Measurements from ENCODE around the gene TAS2R30. TPM values are rescaled to one million over a fixed set of nuclear protein-coding genes. Genes with fewer than 3 reads are reported as not detected.

The TAS2R30 gene
- total RNA-seq, 2 donors from 2014 or later, result 1.4 to 2.0 TPM

DNA sequence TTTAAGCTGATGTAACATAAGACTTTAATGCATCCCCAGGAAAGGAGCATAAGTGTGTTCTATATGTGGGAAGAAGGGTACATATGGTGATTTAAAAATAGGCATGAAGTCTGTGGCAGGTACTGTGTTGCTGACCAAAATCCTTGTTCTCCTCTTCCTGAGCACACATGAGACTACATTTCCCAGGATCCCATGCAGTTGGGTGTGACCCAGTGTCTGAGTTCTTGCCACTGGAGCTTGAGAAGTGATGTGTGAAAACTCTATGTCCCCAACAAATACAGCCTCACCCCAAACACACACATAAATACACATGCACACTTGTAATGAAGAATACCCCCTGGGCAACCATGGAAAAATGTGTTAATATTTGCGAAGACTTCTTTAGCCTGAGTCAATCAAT is 28.1 kb upstream of the TAS2R30 start:
- Histone ChIP-seq H3K9me3 (no peaks in the 10 kb centered on the region), H3K27ac (no peak overlapping the region), H3K36me3 (no peaks in the 10 kb centered on the region), H3K27me3 (no peaks in the 10 kb centered on the region), H3K9ac (ENCODE audit: low read depth in 2 of 2, low read length in 2 of 2) (no peak overlapping the region), H3K4me3 (no peak overlapping the region), H3K4me1 (no peaks in the 10 kb centered on the region)
- intact Hi-C loops (cut with DNase I), result no loop called here
- no peak for TF ChIP-seq CTCF (IDR thresholded peaks at IDR 0.05)
- DNase-seq, result no peak

- no peaks in the 10 kb centered on the region for H3K27me3 ChIP-seq
- intact Hi-C loops (cut with DNase I), result no loop called here
Measured at GRCh38 chr12:11158885-11159444, 24.5 kb upstream of the TAS2R30 start.

GRCh38 chr12:11154400-11154925 is 20.0 kb upstream of the TAS2R30 start:
- Histone ChIP-seq H3K36me3 (no peaks in the 10 kb centered on the region), H3K4me3 (no peak overlapping the region), H3K9ac (ENCODE audit: low read depth in 2 of 2, low read length in 2 of 2) (no peak overlapping the region), H3K4me1 (no peaks in the 10 kb centered on the region), H3K27ac (no peak overlapping the region), H3K9me3 (no peaks in the 10 kb centered on the region), H3K27me3 (no peaks in the 10 kb centered on the region)
- no peak for DNase-seq
- no peak for TF ChIP-seq CTCF (IDR thresholded peaks at IDR 0.05)
- intact Hi-C loops (cut with DNase I), result no loop called here

More at GRCh38 chr12:11158885-11159444, 24.5 kb upstream of the TAS2R30 start:
- no peak for TF ChIP-seq CTCF (IDR thresholded peaks at IDR 0.05)
- Histone ChIP-seq H3K36me3 (no peaks in the 10 kb centered on the region), H3K27ac (no peak overlapping the region), H3K4me3 (no peak overlapping the region), H3K4me1 (no peaks in the 10 kb centered on the region), H3K9ac (ENCODE audit: low read depth in 2 of 2, low read length in 2 of 2) (no peak overlapping the region), H3K9me3 (no peaks in the 10 kb centered on the region)
- DNase-seq, result no peak

GRCh38 chr12:11152725-11153124 is 18.3 kb upstream of the TAS2R30 start:
- no peak overlapping the region for H3K4me3 ChIP-seq
- no peak overlapping the region for H3K9ac ChIP-seq (ENCODE audit: low read depth in 2 of 2, low read length in 2 of 2)
- no peaks in the 10 kb centered on the region for H3K4me1 ChIP-seq
- H3K27me3 ChIP-seq, result no peaks in the 10 kb centered on the region
- DNase-seq, result no peak
- H3K36me3 ChIP-seq, result no peaks in the 10 kb centered on the region
- no peak for TF ChIP-seq CTCF (IDR thresholded peaks at IDR 0.05)
- no peak overlapping the region for H3K27ac ChIP-seq
- no peaks in the 10 kb centered on the region for H3K9me3 ChIP-seq
- intact Hi-C loops (cut with DNase I), result no loop called here

- no peak overlapping the region for H3K9ac ChIP-seq (ENCODE audit: low read depth in 2 of 2, low read length in 2 of 2)
- intact Hi-C loops (cut with DNase I), result no loop called here
- no peak overlapping the region for H3K27ac ChIP-seq
- no peak for DNase-seq
- H3K4me1 ChIP-seq, result no peaks in the 10 kb centered on the region
- H3K36me3 ChIP-seq, result no peaks in the 10 kb centered on the region
- H3K27me3 ChIP-seq, result no peaks in the 10 kb centered on the region
- no peaks in the 10 kb centered on the region for H3K9me3 ChIP-seq
- TF ChIP-seq CTCF (IDR thresholded peaks at IDR 0.05), result no peak
- no peak overlapping the region for H3K4me3 ChIP-seq
Measured at GRCh38 chr12:11150832-11151231, 16.4 kb upstream of the TAS2R30 start.
